Endothelial cell of umbilical vein (primary cell): ENCODE data around the gene PSIP1. TPM values are rescaled to one million over a fixed set of nuclear protein-coding genes. Genes with fewer than 3 reads are reported as not detected.

Experiments used
- BruUV-seq: library from RNA; stranded (reverse); fragments of 400-500 nt; replicated peaks from 2 replicates; lab custom pipeline; 2021; lab: Mats Ljungman, UMichigan
- CTCF ChIA-PET: fragments of 300-600, 350-600 bp; sonication (Branson Sonifier 250); formaldehyde crosslinking; loops from one replicate; lab custom pipeline; 2021; ENCODE audit warnings: antibody characterized with exemption, inconsistent platforms; lab: Charles Lee
- POLR2A ChIA-PET: fragments of 300-600, 350-600 bp; sonication (Branson Sonifier 250); formaldehyde crosslinking; loops from one replicate; lab custom pipeline; 2021; ENCODE audit warnings: antibody characterized with exemption, inconsistent platforms; lab: Charles Lee
- DNase-seq: peaks from one replicate; pipeline ENCODE4 v3.0.0-alpha.2; 2011; ENCODE audit warnings: low read depth, low spot score
- FAIRE-seq: peaks from 2 replicates; lab custom pipeline; 2011; peaks lifted over from hg19 to GRCh38; lab: Jason Lieb, UNC
- H2AFZ ChIP-seq: 2 replicates; pipeline ENCODE4 v1.6.0; 2012; ENCODE audit warnings: low read depth, low read length, control low read depth, inconsistent platforms
- H3K27ac ChIP-seq: 2 replicates; pipeline ENCODE4 v1.5.1; 2011; ENCODE audit warnings: low read depth, mild to moderate bottlenecking, control low read depth, low read length, moderate library complexity; ENCODE audit not compliant: insufficient read depth
- H3K27me3 ChIP-seq, 2 experiments: 2 replicates each; pipeline versions ENCODE4 v1.6.0 to v1.6.1; 2011; ENCODE audit warnings: low read length in 2 of 2, mixed read lengths in 1 of 2; ENCODE audit not compliant: control insufficient read depth in 2 of 2, insufficient read depth in 2 of 2
- H3K36me3 ChIP-seq, 2 experiments: 2 replicates in 1 of 2; 3 replicates in 1 of 2; pipeline ENCODE4 v1.5.1; 2011; ENCODE audit warnings: low read length in 2 of 2, mild to moderate bottlenecking in 1 of 2, moderate library complexity in 1 of 2; ENCODE audit not compliant: control insufficient read depth in 2 of 2, insufficient read depth in 2 of 2; ENCODE audit errors: extremely low read depth in 1 of 2
- H3K4me1 ChIP-seq: 3 replicates; pipeline ENCODE4 v1.5.1; 2011; ENCODE audit warnings: mild to moderate bottlenecking, low read length; ENCODE audit not compliant: control insufficient read depth, insufficient read depth; ENCODE audit errors: extremely low read depth
- H3K4me2 ChIP-seq: 2 replicates; pipeline ENCODE4 v1.6.1; 2011; ENCODE audit warnings: low read length, control low read depth, mixed read lengths; ENCODE audit not compliant: insufficient read depth
- H3K4me3 ChIP-seq, 3 experiments: fragments of 200-600 bp in 1 of 3; sonication (generic), shearing (Covaris generic) in 1 of 3; replicated peaks in 1 of 3; 2 replicates each; pipeline ENCODE4 v1.5.1; 2011 to 2016; ENCODE audit warnings: control low read depth in 3 of 3, low read length in 3 of 3, mild to moderate bottlenecking in 2 of 3, inconsistent platforms in 1 of 3, low read depth in 1 of 3, moderate library complexity in 1 of 3; ENCODE audit not compliant: insufficient read depth in 1 of 3
- H3K79me2 ChIP-seq: 2 replicates; pipeline ENCODE4 v1.6.0; 2012; ENCODE audit warnings: low read length, inconsistent platforms; ENCODE audit not compliant: control insufficient read depth, insufficient read depth
- H3K9ac ChIP-seq: replicated peaks from 2 replicates; pipeline ENCODE3; 2011; ENCODE audit warnings: low read length, control low read depth; ENCODE audit not compliant: insufficient read depth; ENCODE audit errors: extremely low read depth
- H3K9me1 ChIP-seq: replicated peaks from 3 replicates; pipeline ENCODE4 v1.6.0; 2011; ENCODE audit warnings: mild to moderate bottlenecking, low read length; ENCODE audit not compliant: control insufficient read depth, insufficient read depth; ENCODE audit errors: extremely low read depth
- H3K9me3 ChIP-seq: replicated peaks from 2 replicates; pipeline ENCODE4 v1.5.1; 2012; ENCODE audit warnings: low read length, inconsistent platforms; ENCODE audit not compliant: control insufficient read depth, insufficient read depth
- H4K20me1 ChIP-seq: replicated peaks from 2 replicates; pipeline ENCODE3; 2011; ENCODE audit warnings: mild to moderate bottlenecking, low read length; ENCODE audit not compliant: control insufficient read depth, insufficient read depth; ENCODE audit errors: extremely low read depth
- CTCF ChIP-seq, 2 donors: IDR thresholded peaks; 1 replicate in 1 of 2; 2 replicates in 1 of 2; pipeline ENCODE4 v1.5.1; 2011; ENCODE audit warnings: low read length in 2 of 2, mild to moderate bottlenecking in 2 of 2, moderate library complexity in 2 of 2, control low read depth in 1 of 2, inconsistent platforms in 1 of 2, low read depth in 1 of 2; ENCODE audit not compliant: insufficient read depth in 1 of 2; ENCODE audit errors: extremely low read depth in 1 of 2
- EZH2 ChIP-seq: IDR thresholded peaks from 2 replicates; pipeline ENCODE4 v1.6.1; 2012; ENCODE audit warnings: borderline replicate concordance, low read depth, mild to moderate bottlenecking, moderate library complexity, low read length, inconsistent platforms; ENCODE audit not compliant: severe bottlenecking
- FOS ChIP-seq: IDR thresholded peaks from 2 replicates; pipeline ENCODE4 v1.6.1; 2011; ENCODE audit warnings: mild to moderate bottlenecking, low read length, moderate library complexity, borderline replicate concordance; ENCODE audit not compliant: insufficient read depth
- GATA2 ChIP-seq: IDR thresholded peaks from 2 replicates; pipeline ENCODE4 v1.7.0; 2011; ENCODE audit warnings: low read depth, mild to moderate bottlenecking, moderate library complexity, mixed read lengths, low read length; ENCODE audit not compliant: insufficient read length, insufficient read depth
- MAX ChIP-seq: IDR thresholded peaks from 2 replicates; pipeline ENCODE4 v1.6.1; 2011; ENCODE audit not compliant: insufficient read depth, insufficient read length
- POLR2A ChIP-seq: IDR thresholded peaks from 2 replicates; pipeline ENCODE4 v1.6.1; 2012; ENCODE audit warnings: low read depth, mild to moderate bottlenecking, control low read depth, low read length
- POLR2AphosphoS5 ChIP-seq: IDR thresholded peaks from 2 replicates; pipeline ENCODE4 v1.6.1; 2012; ENCODE audit warnings: low read depth, mild to moderate bottlenecking, control low read depth, low read length, moderate library complexity; ENCODE audit not compliant: insufficient read depth
- dilution Hi-C: fragments of 300-500 bp; cut with MboI; formaldehyde crosslinking; loops from one replicate; pipeline ENCODE4 v1.15.0; 2019; ENCODE audit warnings: low sequenced_read_pairs; ENCODE audit not compliant: extremely low pct_ligation_motif_present
- intact Hi-C: fragments of 100-400 bp; cut with micrococcal nuclease; formaldehyde crosslinking; loops from one replicate; pipeline ENCODE4 v1.10.0; 2022
- polyA plus RNA-seq, 4 experiments: library from polyadenylated mRNA; depleted of rRNA in 3 of 4; stranded (reverse) in 3 of 4; unstranded in 1 of 4; fragments of >200 nt; gene quantifications; 2 replicates each; pipeline versions ENCODE4 v1.2.1 to v1.2.3, GENCODE V29; 2011 to 2012; ENCODE audit warnings: missing spikeins in 1 of 4
- total RNA-seq: library from RNA; stranded (reverse); gene quantifications from 2 replicates; pipeline ENCODE4 v1.2.3, GENCODE V29; 2021

PSIP1 gene
- total and polyA plus RNA-seq, 2 donors (not counting 3 experiments of a cell fraction or from before 2014, with no cell fraction given) = 12.9 to 76.7 TPM

GRCh38 chr9:15453956-15454355 lies 56.8 kb downstream of the PSIP1 start:
- no peaks in the 10 kb centered on the region for H3K9me3 ChIP-seq
- H3K79me2 ChIP-seq = no peaks in the 10 kb centered on the region
- H3K9ac ChIP-seq = no peak overlapping the region
- no peak overlapping the region for H3K27ac ChIP-seq
- dilution Hi-C loops (no loop called here), intact Hi-C loops (no loop called here)
- H4K20me1 ChIP-seq = no peaks in the 10 kb centered on the region
- H3K4me2 ChIP-seq = no peak overlapping the region
- no peak for TF ChIP-seq CTCF (IDR thresholded peaks at IDR 0.05; ENCODE audit: extremely low read depth in 1 of 2, insufficient read depth in 1 of 2, low read depth in 1 of 2, low read length in 2 of 2)
- no peak for TF ChIP-seq POLR2AphosphoS5
- TF ChIP-seq FOS = no peak
- no peak for TF ChIP-seq MAX
- TF ChIP-seq POLR2A = no peak
- TF ChIP-seq GATA2 = no peak
- no peak for TF ChIP-seq EZH2
- no TSS peak for BruUV-seq
- DNase-seq (no peak), FAIRE-seq (no peak)
- POLR2A ChIA-PET = no interaction called here
- peaks cover 5 to 10% of the 10 kb centered on the region in 2 experiments for H3K36me3 ChIP-seq
- CTCF ChIA-PET = interaction anchor here (1.2 to 1.6 kb wide), 2 partner anchors 9 to 15 kb away, joined by 3 to 4 read pairs; no protein-coding TSS in a partner anchor
- H3K9me1 ChIP-seq = no peaks in the 10 kb centered on the region
- no peaks in the 10 kb centered on the region for H3K4me1 ChIP-seq
- H2AFZ ChIP-seq = no peak overlapping the region
- no peak overlapping the region for H3K4me3 ChIP-seq
- H3K27me3 ChIP-seq = no peaks in the 10 kb centered on the region
